GM12878 (cell line): ENCODE results near the gene RAB3A. TPM values are rescaled to one million over a fixed set of nuclear protein-coding genes. Genes with fewer than 3 reads are reported as not detected.

ENCODE experiments used
- ATAC-seq: fragments of 200-7000 bp; cut with Tn5 transposase; 3 replicates; pipeline ENCODE4 v1.9.1; 2020; ENCODE audit warnings: mild to moderate bottlenecking, moderate library complexity
- BruUV-seq: library from RNA; stranded (reverse); fragments of 400-500 nt; replicated peaks from 2 replicates; lab custom pipeline; 2021; lab: Mats Ljungman, UMichigan
- CTCF ChIA-PET: fragments of 300-600 bp; sonication (Branson Sonifier 250); formaldehyde crosslinking; extraction: SDS; loops from one replicate; lab custom pipeline; 2021; ENCODE audit warnings: inconsistent platforms; lab: Yijun Ruan, JAX
- POLR2A ChIA-PET: fragments of 350-600 bp; formaldehyde crosslinking; extraction: SDS; loops from one replicate; lab custom pipeline; 2021; ENCODE audit warnings: inconsistent platforms; lab: Charles Lee
- RAD21 ChIA-PET: fragments of 300-600 bp; sonication (Branson Sonifier 250); formaldehyde crosslinking; loops from one replicate; lab custom pipeline; 2023; ENCODE audit warnings: antibody characterized with exemption; ENCODE audit not compliant: unreplicated experiment; lab: Charles Lee
- SMC1A ChIA-PET: fragments of 300-600 bp; sonication (Branson Sonifier 250); formaldehyde crosslinking; loops from one replicate; lab custom pipeline; 2023; ENCODE audit not compliant: unreplicated experiment, uncharacterized antibody; lab: Charles Lee
- DNase-seq: peaks from one replicate; pipeline ENCODE4 v3.0.0-alpha.2; 2011; ENCODE audit warnings: low read depth, low spot score
- FAIRE-seq: peaks from 3 replicates; lab custom pipeline; 2011; peaks lifted over from hg19 to GRCh38; lab: Jason Lieb, UNC
- H2AFZ ChIP-seq: 2 replicates; pipeline ENCODE4 v1.6.0; 2011; ENCODE audit warnings: low read depth, low read length, control low read depth; ENCODE audit not compliant: control insufficient read depth
- H3K27ac ChIP-seq: 2 replicates; pipeline ENCODE4 v1.5.1; 2011; ENCODE audit warnings: control low read depth; ENCODE audit not compliant: control insufficient read depth, insufficient read depth
- H3K27me3 ChIP-seq, 2 experiments: replicated peaks in 1 of 2; 2 replicates each; pipeline versions ENCODE4 v1.6.0 to v1.6.1; 2011; ENCODE audit warnings: low read length in 1 of 2; ENCODE audit not compliant: control insufficient read depth in 2 of 2, insufficient read depth in 2 of 2
- H3K36me3 ChIP-seq, 2 experiments: 2 replicates each; pipeline ENCODE4 v1.5.1; 2011; ENCODE audit warnings: low read length in 1 of 2; ENCODE audit not compliant: control insufficient read depth in 2 of 2, insufficient read depth in 2 of 2
- H3K4me1 ChIP-seq: 2 replicates; pipeline ENCODE4 v1.6.1; 2011; ENCODE audit warnings: mild to moderate bottlenecking, low read length, moderate library complexity, mixed read lengths; ENCODE audit not compliant: control insufficient read depth, insufficient read depth
- H3K4me2 ChIP-seq: 2 replicates; pipeline ENCODE4 v1.6.0; 2011; ENCODE audit warnings: control low read depth; ENCODE audit not compliant: control insufficient read depth, insufficient read depth
- H3K4me3 ChIP-seq: fragments of 200-600 bp; sonication (generic); 2 replicates; pipeline ENCODE4 v1.5.1; 2016
- H3K79me2 ChIP-seq: 2 replicates; pipeline ENCODE4 v1.6.0; 2011; ENCODE audit warnings: low read length; ENCODE audit not compliant: control insufficient read depth, insufficient read depth
- H3K9ac ChIP-seq: 2 replicates; pipeline ENCODE4 v1.8.0; 2011; ENCODE audit warnings: low read length, control low read depth, mixed read lengths; ENCODE audit not compliant: control insufficient read depth, insufficient read depth
- H3K9me3 ChIP-seq: replicated peaks from 3 replicates; pipeline ENCODE4 v1.5.1; 2011; ENCODE audit warnings: mild to moderate bottlenecking, low read length; ENCODE audit not compliant: control insufficient read depth, insufficient read depth
- H4K20me1 ChIP-seq: 2 replicates; pipeline ENCODE4 v1.6.0; 2011; ENCODE audit not compliant: control insufficient read depth, insufficient read depth
- BCLAF1 ChIP-seq: fragments of 450-650 bp; IDR thresholded peaks from 2 replicates; pipeline ENCODE4 v1.6.1; 2017; ENCODE audit warnings: antibody characterized with exemption, mild to moderate bottlenecking, moderate library complexity
- EGR1 ChIP-seq, 2 experiments: IDR thresholded peaks; 1 replicate in 1 of 2; 2 replicates in 1 of 2; pipeline ENCODE4 v1.6.1; 2011 to 2012; ENCODE audit warnings: low read depth in 2 of 2, low read length in 2 of 2, borderline replicate concordance in 1 of 2, mild to moderate bottlenecking in 1 of 2, moderate library complexity in 1 of 2
- FOS ChIP-seq: IDR thresholded peaks from 3 replicates; pipeline ENCODE4 v1.6.1; 2011; ENCODE audit warnings: borderline replicate concordance; ENCODE audit not compliant: insufficient read length; ENCODE audit errors: extremely low read depth
- IRF3 ChIP-seq: fragments of 450-650 bp; IDR thresholded peaks from 2 replicates; pipeline ENCODE4 v1.6.1; 2014; ENCODE audit warnings: mild to moderate bottlenecking
- KAT2A ChIP-seq: conservative IDR thresholded peaks from 2 replicates; pipeline ENCODE4 v1.6.1; 2011; ENCODE audit warnings: low read depth, low read length; ENCODE audit not compliant: control insufficient read depth
- NR2F1 ChIP-seq: fragments of 450-650 bp; conservative IDR thresholded peaks from 2 replicates; pipeline ENCODE4 v1.6.1; 2017; ENCODE audit warnings: mild to moderate bottlenecking
- RAD51 ChIP-seq: fragments of 450-650 bp; IDR thresholded peaks from 2 replicates; pipeline ENCODE4 v1.6.1; 2016; ENCODE audit warnings: moderate library complexity, mild to moderate bottlenecking, inconsistent platforms
- RELB ChIP-seq: fragments of 450-650 bp; IDR thresholded peaks from 2 replicates; pipeline ENCODE4 v1.6.1; 2017; ENCODE audit warnings: low read depth, mild to moderate bottlenecking, moderate library complexity
- SIN3A ChIP-seq: IDR thresholded peaks from 2 replicates; pipeline ENCODE4 v1.6.1; 2012; ENCODE audit warnings: low read depth, low read length, improper control_type of control experiment
- SIX5 ChIP-seq: IDR thresholded peaks from 2 replicates; pipeline ENCODE4 v1.6.1; 2011; ENCODE audit warnings: mild to moderate bottlenecking, low read depth, low read length, moderate library complexity; ENCODE audit not compliant: severe bottlenecking
- SP1 ChIP-seq: IDR thresholded peaks from one replicate; pipeline ENCODE4 v1.6.1; 2011; ENCODE audit warnings: low read depth, low read length
- STAT3 ChIP-seq: IDR thresholded peaks from 2 replicates; pipeline ENCODE4 v1.6.1; 2011; ENCODE audit warnings: low read depth, low read length, improper control_type of control experiment
- SUPT20H ChIP-seq: IDR thresholded peaks from 2 replicates; pipeline ENCODE4 v1.6.1; 2011; ENCODE audit warnings: low read depth, mild to moderate bottlenecking, low read length, moderate library complexity, borderline replicate concordance; ENCODE audit not compliant: control insufficient read depth
- TBL1XR1 ChIP-seq: IDR thresholded peaks from 2 replicates; pipeline ENCODE4 v1.6.1; 2012; ENCODE audit warnings: low read depth, low read length, improper control_type of control experiment
- ZZZ3 ChIP-seq: IDR thresholded peaks from 2 replicates; pipeline ENCODE4 v1.6.1; 2011; ENCODE audit warnings: low read depth; ENCODE audit not compliant: control insufficient read depth, insufficient read length
- WGBS: methylation state at CpG from one replicate; pipeline ENCODE4 v1.1.6; 2016; ENCODE audit warnings: low lambda C conversion rate; ENCODE audit not compliant: insufficient replicate concordance, insufficient coverage; ENCODE audit errors: missing lambda C conversion rate; 5-methylcytosine and 5-hydroxymethylcytosine counted together
- in situ Hi-C: fragments of 300-500 bp; cut with MboI; formaldehyde crosslinking; loops from 9 replicates; pipeline ENCODE4 v1.14.3; 2018; ENCODE audit warnings: mixed read lengths
- intact Hi-C: fragments of 100-400 bp; cut with micrococcal nuclease; formaldehyde crosslinking; loops from one replicate; pipeline ENCODE4 v1.14.2; 2022; ENCODE audit not compliant: unreplicated experiment
- polyA plus RNA-seq, 11 experiments: library from polyadenylated mRNA; depleted of rRNA in 4 of 11; unstranded in 6 of 11; stranded (reverse) in 5 of 11; fragments of >200 nt; fragmentation: Nextera tagmentation in 4 of 11; fragmentation: Illumina TruSeq in 1 of 11; extraction: Ambion mirVana in 4 of 11; extraction: Trizol in 1 of 11; gene quantifications; 1 replicate in 1 of 11; 2 replicates in 10 of 11; pipeline versions ENCODE4 v1.2.1 to v1.2.3, GENCODE V29; 2011 to 2016; ENCODE audit warnings: inconsistent platforms in 2 of 11, missing spikeins in 2 of 11, low read depth in 1 of 11
- total RNA-seq, 4 experiments: library from RNA; depleted of rRNA in 3 of 4; stranded (reverse); fragments of >200 nt in 3 of 4; fragmentation: Illumina TruSeq in 1 of 4; extraction: Trizol in 1 of 4; gene quantifications; 2 replicates each; pipeline versions ENCODE4 v1.2.1 to v1.2.3, GENCODE V29; 2013 to 2021
- TF ChIP-seq, protein P1 (sequence below): IDR thresholded peaks from 2 replicates; pipeline ENCODE4 v1.6.1; 2012; ENCODE audit warnings: low read depth, low read length, improper control_type of control experiment

The RAB3A gene
- total and polyA plus RNA-seq, 10 of the 15 experiments (the other 5 are each of a cell fraction or from before 2014, with no cell fraction given): 0.07 to 3.5 (median 1.2) TPM; not detected in 1

- Histone ChIP-seq H3K79me2 (peaks cover 22% of the 10 kb centered on the region), H3K27ac (peak overlapping the region; percentile 79), H2AFZ (peak overlapping the region; percentile 24; the same call in 1 of the 2 replicates), H3K4me2 (peak overlapping the region; percentile 85), H4K20me1 (no peaks in the 10 kb centered on the region), H3K4me1 (peaks cover 55% of the 10 kb centered on the region), H3K4me3 (no peak overlapping the region), H3K9me3 (no peaks in the 10 kb centered on the region), H3K9ac (peak overlapping the region; percentile 65), H3K27me3 (no peaks in the 10 kb centered on the region), H3K36me3 (peaks cover 0 to 8% of the 10 kb centered on the region in 2 experiments; a peak in 3 of 4 replicates)
- ChIA-PET SMC1A (interaction anchor here (0.7 to 2.3 kb wide), 12 partner anchors 11 to 81 kb away, joined by 3 to 20 read pairs (median 5); partner anchors contain the start of genes MAST3, MPV17L2 and PIK3R2), POLR2A (interaction anchor here (0.5 to 3.0 kb wide), 23 partner anchors 9 to 1584 kb away, joined by 3 to 24 read pairs (median 4); partner anchors contain the start of genes JAK3, JUND, MAST3 and MPV17L2), RAD21 (interaction anchor here (0.7 to 3.2 kb wide), 22 partner anchors 10 to 203 kb away, joined by 3 to 29 read pairs (median 5); partner anchors contain the start of genes IL12RB1, JUND, MAST3 and MPV17L2), CTCF (interaction anchor here (0.6 to 2.0 kb wide), 15 partner anchors 9 to 703 kb away, joined by 3 to 9 read pairs (median 4); partner anchors contain the start of gene MAST3)
- in situ Hi-C loops: no loop called here
- 5% methylated on average over 16 of the region's 16 CpGs for WGBS
- intact Hi-C loops: loop anchor here (5.0 kb wide), 2 partner anchors 73 to 223 kb away; partner anchors contain the start of gene MAST3
- no TSS peak for BruUV-seq
- peak; percentile 38 for ATAC-seq
- peak; percentile 54 for FAIRE-seq
- DNase-seq: peak; percentile 90
- TF ChIP-seq SUPT20H: no peak
- TF ChIP-seq NR2F1: peak; percentile 94
- no peak for TF ChIP-seq IRF3
- no peak for TF ChIP-seq EGR1 (IDR thresholded peaks at IDR 0.05; ENCODE audit: borderline replicate concordance in 1 of 2, low read depth in 2 of 2, low read length in 2 of 2)
- TF ChIP-seq BCLAF1: no peak
- TF ChIP-seq FOS: no peak
- TF ChIP-seq STAT3: no peak
- TF ChIP-seq SIX5: no peak
- TF ChIP-seq ZZZ3: no peak
- TF ChIP-seq SIN3A: no peak
- TF ChIP-seq SP1: peak; percentile 14
- TF ChIP-seq RELB: peak; percentile 58; the same call in 1 of the 2 replicates
- TF ChIP-seq KAT2A: no peak
- TF ChIP-seq, protein P1, sequence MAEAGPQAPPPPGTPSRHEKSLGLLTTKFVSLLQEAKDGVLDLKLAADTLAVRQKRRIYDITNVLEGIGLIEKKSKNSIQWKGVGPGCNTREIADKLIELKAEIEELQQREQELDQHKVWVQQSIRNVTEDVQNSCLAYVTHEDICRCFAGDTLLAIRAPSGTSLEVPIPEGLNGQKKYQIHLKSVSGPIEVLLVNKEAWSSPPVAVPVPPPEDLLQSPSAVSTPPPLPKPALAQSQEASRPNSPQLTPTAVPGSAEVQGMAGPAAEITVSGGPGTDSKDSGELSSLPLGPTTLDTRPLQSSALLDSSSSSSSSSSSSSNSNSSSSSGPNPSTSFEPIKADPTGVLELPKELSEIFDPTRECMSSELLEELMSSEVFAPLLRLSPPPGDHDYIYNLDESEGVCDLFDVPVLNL: no peak
- TF ChIP-seq RAD51: no peak
- 0 out of 2 replicates have a peak, but pooled peaks have one; percentile 63 for TF ChIP-seq TBL1XR1
Observed at GRCh38 chr19:18170714-18171255, 33.1 kb downstream of the RAB3A start.
